Fibroblast of pulmonary artery (primary cell): ENCODE results near the gene PROZ.

ENCODE experiments used
- DNase-seq: peaks from one replicate; pipeline ENCODE4 v3.0.0-alpha.2; 2010; ENCODE audit warnings: low read depth
- H3K4me3 ChIP-seq: replicated peaks from 2 replicates; pipeline ENCODE4 v1.5.1; 2011; ENCODE audit warnings: low read depth, mild to moderate bottlenecking, control low read depth, low read length, moderate library complexity
- TF ChIP-seq, protein P1 (sequence below): IDR thresholded peaks from 2 replicates; pipeline ENCODE4 v1.5.1; 2011; ENCODE audit warnings: mild to moderate bottlenecking, control low read depth, low read length, inconsistent platforms; ENCODE audit errors: missing control alignments

The PROZ gene

DNA sequence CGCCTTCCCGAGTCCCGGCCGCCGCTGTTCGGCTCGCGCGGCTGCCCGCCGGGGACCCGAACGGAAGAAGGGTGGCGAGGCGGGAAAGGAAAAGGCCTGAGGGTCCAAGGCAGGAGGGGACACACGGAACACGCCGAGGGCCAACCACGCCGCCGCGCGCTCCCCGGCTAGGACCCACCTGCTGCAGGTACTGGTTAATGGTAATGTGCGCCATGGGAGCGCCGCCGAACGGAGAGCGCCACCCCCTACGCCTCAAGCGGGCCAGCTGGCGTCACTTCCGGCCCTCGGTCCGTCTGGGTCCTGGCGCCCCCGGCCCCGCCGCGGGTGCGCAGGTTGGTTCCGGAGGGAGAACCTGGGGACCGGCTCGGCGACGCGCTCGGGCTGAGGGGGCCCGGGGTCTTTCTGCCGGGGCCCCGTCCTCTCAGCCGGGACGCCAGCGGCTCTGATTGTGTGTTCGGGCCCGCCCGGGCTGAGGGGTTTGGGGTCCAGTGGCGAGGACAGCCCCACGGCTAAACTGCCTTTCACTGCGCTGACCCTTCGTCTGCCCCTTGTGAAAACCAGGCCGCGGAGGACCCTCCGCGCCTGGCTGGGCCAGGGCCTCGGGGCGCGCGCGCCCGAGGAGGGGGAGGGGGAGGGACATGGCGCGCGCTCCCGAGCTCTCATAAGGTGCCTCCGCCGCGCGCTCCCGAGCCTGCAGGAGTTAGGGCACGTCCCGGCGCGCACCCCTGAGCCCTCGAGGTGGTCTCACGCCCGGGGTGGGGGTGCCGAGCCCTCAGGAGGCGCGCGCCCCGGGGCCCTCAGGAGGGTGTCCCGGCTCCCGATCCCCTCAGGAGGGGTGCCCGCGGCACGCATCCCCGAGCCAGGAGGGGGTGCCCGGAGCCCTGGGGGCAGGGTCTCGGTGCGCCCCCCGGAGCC lies 50.2 kb downstream of the PROZ start, which contains the start of gene PCID2:
Gene PCID2, minus strand, starts transcription at position 249 of the 915 bp plus-strand sequence. Its CDS starts 35 bp downstream, at position 214.
- H3K4me3 ChIP-seq: peak within 1 kb of the TSS; percentile 83
- TF ChIP-seq, protein P1, sequence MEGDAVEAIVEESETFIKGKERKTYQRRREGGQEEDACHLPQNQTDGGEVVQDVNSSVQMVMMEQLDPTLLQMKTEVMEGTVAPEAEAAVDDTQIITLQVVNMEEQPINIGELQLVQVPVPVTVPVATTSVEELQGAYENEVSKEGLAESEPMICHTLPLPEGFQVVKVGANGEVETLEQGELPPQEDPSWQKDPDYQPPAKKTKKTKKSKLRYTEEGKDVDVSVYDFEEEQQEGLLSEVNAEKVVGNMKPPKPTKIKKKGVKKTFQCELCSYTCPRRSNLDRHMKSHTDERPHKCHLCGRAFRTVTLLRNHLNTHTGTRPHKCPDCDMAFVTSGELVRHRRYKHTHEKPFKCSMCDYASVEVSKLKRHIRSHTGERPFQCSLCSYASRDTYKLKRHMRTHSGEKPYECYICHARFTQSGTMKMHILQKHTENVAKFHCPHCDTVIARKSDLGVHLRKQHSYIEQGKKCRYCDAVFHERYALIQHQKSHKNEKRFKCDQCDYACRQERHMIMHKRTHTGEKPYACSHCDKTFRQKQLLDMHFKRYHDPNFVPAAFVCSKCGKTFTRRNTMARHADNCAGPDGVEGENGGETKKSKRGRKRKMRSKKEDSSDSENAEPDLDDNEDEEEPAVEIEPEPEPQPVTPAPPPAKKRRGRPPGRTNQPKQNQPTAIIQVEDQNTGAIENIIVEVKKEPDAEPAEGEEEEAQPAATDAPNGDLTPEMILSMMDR: no peak
- peak; percentile 88 for DNase-seq

DNA sequence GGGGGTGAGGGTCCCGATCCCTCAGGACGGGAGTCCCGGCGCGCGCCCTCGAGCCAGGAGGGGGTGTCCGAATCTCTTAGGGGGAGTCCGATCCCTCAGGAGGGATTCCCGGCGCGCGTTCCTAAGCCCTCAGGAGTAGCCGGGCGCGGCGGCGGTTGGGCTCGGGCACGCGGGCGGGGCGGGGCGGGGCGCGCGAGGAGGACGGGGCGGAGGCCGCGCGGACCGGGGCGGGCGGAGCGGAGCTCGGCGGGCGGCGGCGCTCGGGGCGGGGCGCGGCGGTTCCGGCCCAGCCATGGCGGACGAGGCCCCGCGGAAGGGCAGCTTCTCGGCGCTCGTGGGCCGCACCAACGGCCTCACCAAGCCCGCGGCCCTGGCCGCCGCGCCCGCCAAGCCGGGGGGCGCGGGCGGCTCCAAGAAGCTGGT lies 50.9 kb downstream of the PROZ start, which contains the start of gene CUL4A:
Gene CUL4A, plus strand, starts transcription at position 278 of the 423 bp plus-strand sequence. Its CDS starts 15 bp downstream, at position 293.
- H3K4me3 ChIP-seq: peak within 1 kb of the TSS; percentile 83
- TF ChIP-seq, protein P1: no peak
- DNase-seq: peak; percentile 64

DNA sequence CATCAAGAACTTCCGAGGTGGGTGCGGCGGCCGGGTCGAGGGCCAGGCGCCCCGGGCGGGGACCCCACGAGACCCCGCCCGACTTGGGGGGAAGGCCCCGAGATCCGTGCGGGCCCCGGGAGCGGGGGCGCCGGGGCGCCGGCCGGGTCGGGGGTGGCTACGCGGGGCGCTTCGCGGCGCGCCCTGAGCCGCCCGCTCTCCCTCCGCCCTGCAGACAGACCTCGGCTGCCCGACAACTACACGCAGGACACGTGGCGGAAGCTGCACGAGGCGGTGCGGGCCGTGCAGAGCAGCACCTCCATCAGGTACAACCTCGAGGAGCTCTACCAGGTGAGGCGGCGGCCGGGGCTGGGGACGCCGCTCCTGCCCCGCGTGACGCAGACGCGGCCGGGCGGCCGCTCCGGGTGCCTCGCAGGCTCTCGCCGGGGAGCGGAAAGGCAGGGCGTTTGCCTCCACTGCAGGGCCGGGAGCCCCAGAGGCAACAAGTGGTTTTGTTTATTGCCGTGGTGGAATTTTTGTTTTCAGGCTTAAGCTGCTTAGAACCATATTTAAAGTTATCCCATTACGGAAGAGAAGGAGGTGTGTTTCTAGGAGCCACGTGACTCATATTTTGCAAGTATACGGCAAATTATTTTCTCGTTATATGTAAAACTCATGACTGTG lies 51.4 kb downstream of the PROZ start:
- peak; percentile 59 for DNase-seq
- TF ChIP-seq, protein P1: no peak
- peak overlapping the region; percentile 73 for H3K4me3 ChIP-seq

DNA sequence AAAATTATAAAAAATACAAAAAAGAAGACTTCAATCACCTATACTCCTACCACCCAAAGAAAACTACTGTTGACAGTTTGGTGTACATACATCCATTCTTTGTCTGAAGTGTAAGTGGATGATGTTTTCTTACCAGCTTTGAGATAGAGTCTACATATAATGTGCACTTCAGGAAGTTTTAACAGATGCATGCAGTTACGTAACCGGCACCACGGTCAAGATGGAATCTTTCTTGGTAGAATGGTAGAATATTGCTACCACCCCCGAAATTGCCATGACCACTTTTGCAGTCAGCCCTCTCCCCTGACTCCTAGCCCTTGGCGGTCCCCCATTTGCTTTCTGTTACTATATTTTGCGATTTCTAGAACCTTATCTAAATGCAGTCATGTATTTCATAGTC lies 52.4 kb downstream of the PROZ start:
- peak overlapping the region; percentile 73 for H3K4me3 ChIP-seq
- no peak for DNase-seq
- TF ChIP-seq, protein P1: no peak

DNA sequence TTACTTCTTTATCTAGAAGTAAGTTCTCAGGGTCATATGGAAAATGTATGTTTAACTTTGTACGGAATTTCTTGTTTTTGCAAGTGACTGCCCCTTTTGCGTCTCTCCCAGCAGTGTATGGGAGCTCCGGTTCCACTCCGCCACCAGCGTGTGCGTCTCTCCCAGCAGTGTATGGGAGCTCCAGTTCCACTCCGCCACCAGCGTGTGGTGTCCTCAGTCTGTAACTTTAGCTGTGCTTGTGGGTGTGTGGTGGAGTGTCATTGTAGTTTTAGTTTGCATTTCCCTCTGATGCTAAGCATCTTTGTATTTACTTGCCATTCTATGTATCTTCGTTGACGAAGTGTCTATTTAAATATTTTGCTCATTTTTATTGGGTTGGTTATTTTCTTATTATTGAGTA lies 53.3 kb downstream of the PROZ start:
- TF ChIP-seq, protein P1: no peak
- no peak for DNase-seq
- no peak overlapping the region for H3K4me3 ChIP-seq

DNA sequence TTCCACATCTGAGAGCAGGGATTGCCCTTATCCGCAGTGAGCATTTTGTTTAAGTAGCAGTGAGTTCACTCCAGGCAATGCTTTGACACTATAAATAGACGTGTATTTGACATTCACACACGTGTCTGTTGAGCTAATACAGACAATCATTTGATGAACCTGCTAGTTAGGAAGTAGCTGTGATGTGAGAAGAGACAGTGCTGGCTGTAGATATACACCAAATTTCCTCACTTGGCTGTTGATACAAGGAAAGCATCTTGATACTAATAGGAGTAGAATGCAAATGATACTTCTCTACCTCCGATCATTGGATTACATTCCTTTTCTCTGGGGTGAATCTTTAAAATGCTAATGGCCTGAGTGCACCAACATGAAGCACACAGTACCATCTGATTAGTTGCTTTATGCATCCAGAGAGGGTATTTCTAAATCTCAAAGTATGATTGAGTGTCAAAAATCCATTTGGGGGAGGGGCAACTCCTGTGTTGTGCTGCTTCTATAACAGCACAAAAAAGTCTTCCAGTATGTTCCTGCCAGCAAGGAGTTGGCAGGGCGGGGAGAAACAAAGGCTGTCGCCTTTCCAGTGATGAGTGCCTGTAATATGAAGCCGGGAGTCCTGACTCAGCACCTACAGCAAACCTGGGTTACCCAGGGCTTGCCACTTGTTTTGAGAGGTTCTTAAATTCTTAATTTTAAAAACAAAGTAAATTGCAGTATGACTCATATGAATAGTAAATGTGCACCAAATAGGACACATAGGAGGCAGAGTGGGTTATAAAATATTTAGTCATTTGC lies 58.0 kb downstream of the PROZ start:
- peak; percentile 60 for DNase-seq
- no peak overlapping the region for H3K4me3 ChIP-seq
- TF ChIP-seq, protein P1: no peak
